KOPT-K1 (cell line): ENCODE results near the gene IQSEC2.

Source experiments
- H3K27ac ChIP-seq: fragments of 200-600 bp; sonication (generic); 2 replicates; pipeline ENCODE4 v1.5.1; 2016; ENCODE audit warnings: antibody characterized with exemption, mild to moderate bottlenecking, low read depth, low read length; ENCODE audit not compliant: poor library complexity, severe bottlenecking
- H3K36me3 ChIP-seq: fragments of 200-600 bp; sonication (generic); 2 replicates; pipeline ENCODE4 v1.5.1; 2017; ENCODE audit warnings: antibody characterized with exemption, mild to moderate bottlenecking, low read length, moderate library complexity; ENCODE audit not compliant: insufficient read depth
- H3K9me3 ChIP-seq: fragments of 200-600 bp; sonication (generic); 2 replicates; pipeline ENCODE4 v1.5.1; 2017; ENCODE audit warnings: antibody characterized with exemption, low read length, mild to moderate bottlenecking; ENCODE audit not compliant: insufficient read depth, poor library complexity, severe bottlenecking

The IQSEC2 gene

GRCh38 chrX:53285591-53285990 lies 4.2 kb upstream of the IQSEC2 start:
- Histone ChIP-seq H3K27ac (no peak overlapping the region), H3K36me3 (no peaks in the 10 kb centered on the region), H3K9me3 (no peaks in the 10 kb centered on the region)

- Histone ChIP-seq H3K36me3 (no peaks in the 10 kb centered on the region), H3K9me3 (no peaks in the 10 kb centered on the region), H3K27ac (no peak overlapping the region)
Observed at GRCh38 chrX:53284684-53285447, 3.5 kb upstream of the IQSEC2 start.

- no peaks in the 10 kb centered on the region for H3K36me3 ChIP-seq
- H3K27ac ChIP-seq: no peak overlapping the region
- no peaks in the 10 kb centered on the region for H3K9me3 ChIP-seq
Observed at GRCh38 chrX:53283567-53283966, 2.2 kb upstream of the IQSEC2 start.

- H3K36me3 ChIP-seq: no peaks in the 10 kb centered on the region
- H3K9me3 ChIP-seq: no peaks in the 10 kb centered on the region
- H3K27ac ChIP-seq: no peak overlapping the region
Observed at GRCh38 chrX:53283099-53283498, 1.7 kb upstream of the IQSEC2 start.

- H3K9me3 ChIP-seq: no peaks in the 10 kb centered on the region
- no peak overlapping the region for H3K27ac ChIP-seq
- no peaks in the 10 kb centered on the region for H3K36me3 ChIP-seq
Observed at GRCh38 chrX:53281963-53282695, 745 bp upstream of the IQSEC2 start.

- Histone ChIP-seq H3K36me3 (no peaks in the 10 kb centered on the region), H3K9me3 (no peaks in the 10 kb centered on the region), H3K27ac (no peak overlapping the region)
Observed at GRCh38 chrX:53280331-53281320, 758 bp downstream of the IQSEC2 start.

- Histone ChIP-seq H3K9me3 (no peaks in the 10 kb centered on the region), H3K27ac (no peak overlapping the region), H3K36me3 (no peaks in the 10 kb centered on the region)
Observed at GRCh38 chrX:53279296-53280237, 1.8 kb downstream of the IQSEC2 start.

GRCh38 chrX:53272808-53273337 lies 8.5 kb downstream of the IQSEC2 start:
- no peaks in the 10 kb centered on the region for H3K36me3 ChIP-seq
- no peak overlapping the region for H3K27ac ChIP-seq
- no peaks in the 10 kb centered on the region for H3K9me3 ChIP-seq

GRCh38 chrX:53269536-53270107 lies 11.8 kb downstream of the IQSEC2 start:
- no peaks in the 10 kb centered on the region for H3K9me3 ChIP-seq
- H3K36me3 ChIP-seq: no peaks in the 10 kb centered on the region
- no peak overlapping the region for H3K27ac ChIP-seq

- no peaks in the 10 kb centered on the region for H3K36me3 ChIP-seq
- H3K9me3 ChIP-seq: no peaks in the 10 kb centered on the region
- H3K27ac ChIP-seq: no peak overlapping the region
Observed at GRCh38 chrX:53268173-53268572, 13.2 kb downstream of the IQSEC2 start.

GRCh38 chrX:53266914-53267313 lies 14.5 kb downstream of the IQSEC2 start:
- H3K27ac ChIP-seq: no peak overlapping the region
- H3K36me3 ChIP-seq: no peaks in the 10 kb centered on the region

GRCh38 chrX:53265771-53266574 lies 15.4 kb downstream of the IQSEC2 start:
- no peak overlapping the region for H3K27ac ChIP-seq
- H3K9me3 ChIP-seq: no peaks in the 10 kb centered on the region
- H3K36me3 ChIP-seq: no peaks in the 10 kb centered on the region

More at GRCh38 chrX:53266914-53267313, 14.5 kb downstream of the IQSEC2 start:
- H3K9me3 ChIP-seq: no peaks in the 10 kb centered on the region

- no peaks in the 10 kb centered on the region for H3K36me3 ChIP-seq
- no peaks in the 10 kb centered on the region for H3K9me3 ChIP-seq
- no peak overlapping the region for H3K27ac ChIP-seq
Observed at GRCh38 chrX:53263597-53264094, 17.7 kb downstream of the IQSEC2 start.
